A673 (cell line): ENCODE measurements around the gene XRCC4. TPM values are rescaled to one million over a fixed set of nuclear protein-coding genes. Genes with fewer than 3 reads are reported as not detected.

ENCODE experiments used
- BruUV-seq: library from RNA; stranded (reverse); fragments of 400-500 nt; replicated peaks from 2 replicates; lab custom pipeline; 2021; lab: Mats Ljungman, UMichigan
- CTCF ChIA-PET: fragments of 300-600 bp; sonication (Branson Sonifier 250); formaldehyde crosslinking; loops from one replicate; lab custom pipeline; 2022; ENCODE audit warnings: antibody characterized with exemption; lab: Charles Lee
- POLR2A ChIA-PET: fragments of 300-600 bp; sonication (Branson Sonifier 250); formaldehyde crosslinking; loops from one replicate; lab custom pipeline; 2022; ENCODE audit warnings: antibody characterized with exemption; ENCODE audit not compliant: low non-redundant PET; lab: Charles Lee
- DNase-seq: peaks from one replicate; pipeline ENCODE4 v3.0.0-alpha.2; 2015; ENCODE audit warnings: low spot score
- H3K27ac ChIP-seq: fragments of 200-600 bp; sonication (generic); 2 replicates; pipeline ENCODE4 v1.5.1; 2016; ENCODE audit warnings: mixed run types, low read depth, mild to moderate bottlenecking, mixed read lengths, antibody characterized with exemption, low read length; ENCODE audit not compliant: poor library complexity, severe bottlenecking
- H3K27me3 ChIP-seq: fragments of 200-600 bp; sonication (generic); replicated peaks from 2 replicates; pipeline ENCODE4 v1.6.1; 2017; ENCODE audit warnings: mixed run types, low read depth, mild to moderate bottlenecking, mixed read lengths, antibody characterized with exemption, low read length; ENCODE audit not compliant: insufficient read depth, poor library complexity
- H3K36me3 ChIP-seq: fragments of 200-600 bp; sonication (generic); 2 replicates; pipeline ENCODE4 v1.6.1; 2016; ENCODE audit warnings: mixed run types, mild to moderate bottlenecking, mixed read lengths, antibody characterized with exemption, low read length; ENCODE audit not compliant: insufficient read depth, poor library complexity, severe bottlenecking
- H3K4me1 ChIP-seq: fragments of 200-600 bp; sonication (generic); 2 replicates; pipeline ENCODE4 v1.6.1; 2017; ENCODE audit warnings: mixed run types, mild to moderate bottlenecking, mixed read lengths, antibody characterized with exemption, low read length; ENCODE audit not compliant: insufficient read depth, poor library complexity, severe bottlenecking
- H3K4me3 ChIP-seq: fragments of 200-600 bp; sonication (generic); 2 replicates; pipeline ENCODE4 v1.5.1; 2016; ENCODE audit warnings: low read depth, mixed run types, mild to moderate bottlenecking, mixed read lengths, low read length; ENCODE audit not compliant: poor library complexity, severe bottlenecking
- H3K9me3 ChIP-seq: fragments of 200-600 bp; sonication (generic); 2 replicates; pipeline ENCODE4 v1.6.1; 2016; ENCODE audit warnings: mixed run types, low read depth, mild to moderate bottlenecking, mixed read lengths, antibody characterized with exemption, low read length; ENCODE audit not compliant: poor library complexity, severe bottlenecking
- EZH2 ChIP-seq: fragments of 200-600 bp; sonication (generic); IDR thresholded peaks from 2 replicates; pipeline ENCODE4 v1.6.1; 2017; ENCODE audit warnings: borderline replicate concordance, low read depth, mild to moderate bottlenecking, mixed read lengths, antibody characterized with exemption, low read length; ENCODE audit not compliant: poor library complexity, severe bottlenecking
- intact Hi-C: fragments of 100-400 bp; cut with micrococcal nuclease; formaldehyde crosslinking; loops from one replicate; pipeline ENCODE4 v1.10.0; 2022; ENCODE audit not compliant: unreplicated experiment
- total RNA-seq: library from RNA; stranded (reverse); gene quantifications from 2 replicates; pipeline ENCODE4 v1.2.3, GENCODE V29; 2021
- TF ChIP-seq, protein P1 (sequence below): fragments of 300-800, 200-600 bp; sonication (generic); conservative IDR thresholded peaks from 2 replicates; pipeline ENCODE4 v1.5.1; 2017; ENCODE audit warnings: low read depth, mild to moderate bottlenecking, antibody characterized with exemption, low read length, moderate library complexity, mixed read lengths

The XRCC4 gene
- total RNA-seq, 1 experiment from 2014 or later, result 8.1 TPM

DNA sequence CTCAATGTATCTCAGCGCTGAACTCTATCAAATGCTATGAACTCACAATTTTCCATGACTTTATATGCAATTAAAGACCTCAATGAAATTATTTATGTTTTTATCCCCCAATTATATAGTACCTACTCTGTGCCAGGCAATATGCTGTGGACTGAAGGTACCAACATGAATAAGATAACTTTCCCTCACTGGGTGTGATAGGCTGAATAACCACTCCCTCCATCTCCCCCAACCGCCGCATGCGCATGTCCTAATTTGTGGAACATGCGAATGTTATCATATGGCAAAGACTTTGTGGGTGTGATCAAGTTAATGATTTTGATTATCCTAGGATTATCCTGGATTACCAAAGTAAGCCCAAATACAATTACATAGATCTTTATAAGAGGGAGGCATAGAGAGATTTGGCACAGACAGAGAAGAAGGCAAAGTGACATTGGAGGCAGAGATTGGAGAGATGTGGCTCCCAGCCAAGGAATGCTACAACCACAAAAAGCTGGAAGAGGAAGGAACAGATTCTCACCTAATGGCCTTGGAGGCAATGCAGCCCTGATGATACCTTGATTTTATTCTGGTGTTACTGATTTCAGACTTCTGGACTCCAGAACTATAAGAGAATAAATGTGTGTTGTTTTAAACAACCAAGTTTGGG lies 245.1 kb downstream of the XRCC4 start:
- ChIA-PET POLR2A (interaction anchor here (0.7 kb wide), 1 partner anchor 9 kb away, joined by 4 read pairs; no protein-coding TSS in a partner anchor), CTCF (no interaction called here)
- no peaks in the 10 kb centered on the region for H3K27me3 ChIP-seq
- BruUV-seq, result no TSS peak
- H3K4me3 ChIP-seq, result no peak overlapping the region
- TF ChIP-seq, protein P1, sequence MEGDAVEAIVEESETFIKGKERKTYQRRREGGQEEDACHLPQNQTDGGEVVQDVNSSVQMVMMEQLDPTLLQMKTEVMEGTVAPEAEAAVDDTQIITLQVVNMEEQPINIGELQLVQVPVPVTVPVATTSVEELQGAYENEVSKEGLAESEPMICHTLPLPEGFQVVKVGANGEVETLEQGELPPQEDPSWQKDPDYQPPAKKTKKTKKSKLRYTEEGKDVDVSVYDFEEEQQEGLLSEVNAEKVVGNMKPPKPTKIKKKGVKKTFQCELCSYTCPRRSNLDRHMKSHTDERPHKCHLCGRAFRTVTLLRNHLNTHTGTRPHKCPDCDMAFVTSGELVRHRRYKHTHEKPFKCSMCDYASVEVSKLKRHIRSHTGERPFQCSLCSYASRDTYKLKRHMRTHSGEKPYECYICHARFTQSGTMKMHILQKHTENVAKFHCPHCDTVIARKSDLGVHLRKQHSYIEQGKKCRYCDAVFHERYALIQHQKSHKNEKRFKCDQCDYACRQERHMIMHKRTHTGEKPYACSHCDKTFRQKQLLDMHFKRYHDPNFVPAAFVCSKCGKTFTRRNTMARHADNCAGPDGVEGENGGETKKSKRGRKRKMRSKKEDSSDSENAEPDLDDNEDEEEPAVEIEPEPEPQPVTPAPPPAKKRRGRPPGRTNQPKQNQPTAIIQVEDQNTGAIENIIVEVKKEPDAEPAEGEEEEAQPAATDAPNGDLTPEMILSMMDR, result no peak
- no peak for TF ChIP-seq EZH2
- H3K36me3 ChIP-seq, result no peaks in the 10 kb centered on the region
- no peaks in the 10 kb centered on the region for H3K9me3 ChIP-seq
- no peaks in the 10 kb centered on the region for H3K4me1 ChIP-seq
- peak; percentile 17 for DNase-seq
- no peak overlapping the region for H3K27ac ChIP-seq
- intact Hi-C loops, result no loop called here

DNA sequence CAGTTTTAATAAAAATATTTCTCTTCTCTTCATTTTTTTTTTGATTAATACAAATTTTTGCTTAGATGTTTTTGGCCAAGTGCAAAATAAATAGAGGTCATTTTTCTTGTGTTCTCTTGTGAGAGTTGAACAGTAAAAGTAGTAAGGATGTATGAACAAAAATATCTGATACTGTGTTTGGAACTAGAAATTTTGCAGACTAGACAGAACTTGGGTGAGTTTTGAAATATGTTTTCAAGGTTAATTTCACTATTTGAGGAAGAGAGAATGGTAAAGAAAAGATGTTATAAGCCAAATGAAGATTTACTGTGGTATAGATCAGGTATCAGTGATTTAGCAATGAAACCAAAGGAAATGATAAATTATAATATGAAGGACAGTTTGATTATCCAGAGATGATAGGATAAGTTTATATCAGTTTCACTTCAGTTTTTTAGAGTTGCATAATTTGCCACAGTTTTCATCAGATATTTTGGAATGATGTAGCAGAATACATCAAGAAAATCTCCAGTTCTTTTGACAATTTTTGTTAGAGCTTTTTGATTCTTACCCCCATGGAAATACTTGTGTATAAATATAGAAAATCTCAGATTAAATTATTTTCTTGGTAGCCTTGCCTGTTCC lies 246.3 kb downstream of the XRCC4 start:
- no peak overlapping the region for H3K27ac ChIP-seq
- CTCF ChIA-PET, result no interaction called here
- BruUV-seq, result no TSS peak
- H3K4me1 ChIP-seq, result no peaks in the 10 kb centered on the region
- H3K9me3 ChIP-seq, result no peaks in the 10 kb centered on the region
- H3K27me3 ChIP-seq, result no peaks in the 10 kb centered on the region
- intact Hi-C loops, result no loop called here
- no peak for TF ChIP-seq EZH2
- TF ChIP-seq, protein P1, result no peak
- no peak for DNase-seq
- no peak overlapping the region for H3K4me3 ChIP-seq
- POLR2A ChIA-PET, result no interaction called here
- no peaks in the 10 kb centered on the region for H3K36me3 ChIP-seq

DNA sequence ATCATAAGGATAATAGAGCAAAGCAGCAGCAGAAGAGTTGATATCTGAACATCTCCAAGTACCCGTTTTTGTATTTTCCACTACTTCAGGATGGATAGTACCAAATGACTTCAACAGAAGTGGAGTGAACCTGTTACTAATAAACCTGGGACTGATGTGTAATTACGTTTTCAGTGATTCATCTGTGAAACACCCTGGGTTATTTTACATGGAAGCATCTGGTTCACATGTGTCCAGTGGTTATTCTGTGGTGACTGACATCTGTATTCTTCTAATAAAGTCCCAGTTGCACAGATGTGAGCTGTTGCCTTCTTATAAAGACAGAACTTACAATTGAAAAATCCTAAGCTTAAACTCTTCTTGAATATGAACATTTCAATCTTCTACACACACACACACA lies 254.5 kb downstream of the XRCC4 start:
- Histone ChIP-seq H3K27ac (no peak overlapping the region), H3K36me3 (no peaks in the 10 kb centered on the region), H3K4me3 (no peak overlapping the region), H3K27me3 (no peaks in the 10 kb centered on the region), H3K4me1 (no peaks in the 10 kb centered on the region), H3K9me3 (no peaks in the 10 kb centered on the region)
- intact Hi-C loops, result no loop called here
- BruUV-seq, result no TSS peak
- TF ChIP-seq EZH2, result no peak
- TF ChIP-seq, protein P1, result no peak
- POLR2A ChIA-PET, result interaction anchor here (0.6 kb wide), 1 partner anchor 10 kb away, joined by 4 read pairs; no protein-coding TSS in a partner anchor
- DNase-seq, result no peak
- CTCF ChIA-PET, result no interaction called here
